Measurements from ENCODE around the gene RASA3. TPM values are rescaled to one million over a fixed set of nuclear protein-coding genes. Genes with fewer than 3 reads are reported as not detected.
"Not testable (repeated sequence)": the region's sequence is repeated elsewhere in the genome, so short reads cannot be mapped to it uniquely, and the experiment has no call there.

The RASA3 gene
- total RNA-seq, 5 donors from 2014 or later (not counting 1 experiment from before 2014, with no cell fraction given), result 223 to 267 (median 238) TPM

- ATAC-seq (replicated peaks in 1 of 4) (no peak), DNase-seq (no peak)
- H3K4me1 ChIP-seq (ENCODE audit: control insufficient read depth in 1 of 2, extremely low read depth in 1 of 2, insufficient read depth in 2 of 2, low read length in 2 of 2), result peaks cover 0 to 5% of the 10 kb centered on the region in 2 experiments
- POLR2A ChIA-PET, result interaction anchor here in 1 of 2 donors (0.5 kb wide), 1 partner anchor 195 kb away, joined by 4 read pairs; no protein-coding TSS in a partner anchor
- H3K27me3 ChIP-seq (replicated peaks in 1 of 2; ENCODE audit: control insufficient read depth in 2 of 2, extremely low read depth in 1 of 2, insufficient read depth in 2 of 2, low read length in 1 of 2), result no peaks in the 10 kb centered on the region
- H3K27ac ChIP-seq (ENCODE audit: low read length), result no peak overlapping the region
- H3K9me3 Mint-ChIP-seq, result no peaks in the 10 kb centered on the region
- H3K4me3 ChIP-seq (ENCODE audit: control insufficient read depth in 1 of 2, extremely low read depth in 1 of 2, low read length in 1 of 2), result no peak overlapping the region
- H3K9me3 ChIP-seq, result no peaks in the 10 kb centered on the region
- 100% methylated on average over 9 of the region's 21 CpGs for WGBS (ENCODE audit: insufficient coverage)
- H3K27ac Mint-ChIP-seq, result no peak overlapping the region
- peaks cover 50% of the 10 kb centered on the region for H3K36me3 Mint-ChIP-seq
- H3K36me3 ChIP-seq (ENCODE audit: control insufficient read depth in 2 of 2, extremely low read depth in 1 of 2, insufficient read depth in 1 of 2, low read length in 1 of 2), result peaks cover 17 to 75% of the 10 kb centered on the region in 2 donors
- H3K27me3 Mint-ChIP-seq, result no peaks in the 10 kb centered on the region
- CTCF ChIA-PET, result no interaction called here
- peaks cover 0 to 18% (median 8%) of the 10 kb centered on the region in 3 donors for H3K4me1 Mint-ChIP-seq
- H3K4me3 Mint-ChIP-seq, result no peak overlapping the region
Measured at GRCh38 chr13:113992276-113993005, 140.0 kb downstream of the RASA3 start.

GRCh38 chr13:113991676-113992179, 140.7 kb downstream of the RASA3 start:
- Histone ChIP-seq H3K4me1 (ENCODE audit: control insufficient read depth in 1 of 2, extremely low read depth in 1 of 2, insufficient read depth in 2 of 2, low read length in 2 of 2) (peaks cover 0 to 5% of the 10 kb centered on the region in 2 experiments), H3K27me3 (replicated peaks in 1 of 2; ENCODE audit: control insufficient read depth in 2 of 2, extremely low read depth in 1 of 2, insufficient read depth in 2 of 2, low read length in 1 of 2) (no peaks in the 10 kb centered on the region), H3K36me3 (ENCODE audit: control insufficient read depth in 2 of 2, extremely low read depth in 1 of 2, insufficient read depth in 1 of 2, low read length in 1 of 2) (peaks cover 17 to 68% of the 10 kb centered on the region in 2 donors), H3K4me3 (ENCODE audit: control insufficient read depth in 1 of 2, extremely low read depth in 1 of 2, low read length in 1 of 2) (no peak overlapping the region), H3K9me3 (no peaks in the 10 kb centered on the region), H3K27ac (ENCODE audit: low read length) (no peak overlapping the region)
- Mint-ChIP-seq H3K27me3 (no peaks in the 10 kb centered on the region), H3K36me3 (peaks cover 47% of the 10 kb centered on the region), H3K4me1 (peaks cover 0 to 18% (median 8%) of the 10 kb centered on the region in 3 donors), H3K27ac (no peak overlapping the region), H3K4me3 (no peak overlapping the region), H3K9me3 (no peaks in the 10 kb centered on the region)
- POLR2A ChIA-PET, result no interaction called here
- CTCF ChIA-PET, result no interaction called here
- ATAC-seq (replicated peaks in 1 of 4), result no peak
- WGBS (ENCODE audit: insufficient coverage), result 96% methylated on average over 11 of the region's 11 CpGs
- DNase-seq, result no peak

GRCh38 chr13:113991191-113991669, 141.2 kb downstream of the RASA3 start:
- ATAC-seq (replicated peaks in 1 of 4) (no peak), DNase-seq (no peak)
- H3K4me1 Mint-ChIP-seq, result peaks cover 0 to 18% (median 8%) of the 10 kb centered on the region in 3 donors
- POLR2A ChIA-PET, result no interaction called here
- peaks cover 47% of the 10 kb centered on the region for H3K36me3 Mint-ChIP-seq
- Histone ChIP-seq H3K4me3 (ENCODE audit: control insufficient read depth in 1 of 2, extremely low read depth in 1 of 2, low read length in 1 of 2) (no peak overlapping the region), H3K27ac (ENCODE audit: low read length) (no peak overlapping the region), H3K9me3 (no peaks in the 10 kb centered on the region), H3K36me3 (ENCODE audit: control insufficient read depth in 2 of 2, extremely low read depth in 1 of 2, insufficient read depth in 1 of 2, low read length in 1 of 2) (peaks cover 14 to 63% of the 10 kb centered on the region in 2 donors), H3K4me1 (ENCODE audit: control insufficient read depth in 1 of 2, extremely low read depth in 1 of 2, insufficient read depth in 2 of 2, low read length in 2 of 2) (peaks cover 0 to 5% of the 10 kb centered on the region in 2 experiments), H3K27me3 (replicated peaks in 1 of 2; ENCODE audit: control insufficient read depth in 2 of 2, extremely low read depth in 1 of 2, insufficient read depth in 2 of 2, low read length in 1 of 2) (no peaks in the 10 kb centered on the region)
- WGBS (ENCODE audit: insufficient coverage), result 98% methylated on average over 8 of the region's 10 CpGs
- H3K27me3 Mint-ChIP-seq, result no peaks in the 10 kb centered on the region
- CTCF ChIA-PET, result no interaction called here
- H3K9me3 Mint-ChIP-seq, result no peaks in the 10 kb centered on the region
- no peak overlapping the region for H3K27ac Mint-ChIP-seq
- no peak overlapping the region for H3K4me3 Mint-ChIP-seq

GRCh38 chr13:113990321-113990837, 142.0 kb downstream of the RASA3 start:
- Histone ChIP-seq H3K9me3 (no peaks in the 10 kb centered on the region), H3K4me3 (ENCODE audit: control insufficient read depth in 1 of 2, extremely low read depth in 1 of 2, low read length in 1 of 2) (no peak overlapping the region), H3K27ac (ENCODE audit: low read length) (no peak overlapping the region), H3K36me3 (ENCODE audit: control insufficient read depth in 2 of 2, extremely low read depth in 1 of 2, insufficient read depth in 1 of 2, low read length in 1 of 2) (peaks cover 12 to 59% of the 10 kb centered on the region in 2 donors), H3K27me3 (replicated peaks in 1 of 2; ENCODE audit: control insufficient read depth in 2 of 2, extremely low read depth in 1 of 2, insufficient read depth in 2 of 2, low read length in 1 of 2) (no peaks in the 10 kb centered on the region), H3K4me1 (ENCODE audit: control insufficient read depth in 1 of 2, extremely low read depth in 1 of 2, insufficient read depth in 2 of 2, low read length in 2 of 2) (peaks cover 0 to 5% of the 10 kb centered on the region in 2 experiments)
- WGBS (ENCODE audit: insufficient coverage), result 100% methylated on average over 5 of the region's 9 CpGs
- no peak overlapping the region for H3K4me3 Mint-ChIP-seq
- DNase-seq, result no peak
- H3K27ac Mint-ChIP-seq, result peak overlapping the region; percentile 39 to 44
- ATAC-seq (replicated peaks in 1 of 4), result no peak
- peaks cover 0 to 18% (median 8%) of the 10 kb centered on the region in 3 donors for H3K4me1 Mint-ChIP-seq
- CTCF ChIA-PET, result no interaction called here
- POLR2A ChIA-PET, result no interaction called here
- H3K36me3 Mint-ChIP-seq, result peaks cover 47% of the 10 kb centered on the region
- no peaks in the 10 kb centered on the region for H3K27me3 Mint-ChIP-seq
- H3K9me3 Mint-ChIP-seq, result no peaks in the 10 kb centered on the region

- Histone ChIP-seq H3K9me3 (no peaks in the 10 kb centered on the region), H3K4me3 (ENCODE audit: control insufficient read depth in 1 of 2, extremely low read depth in 1 of 2, low read length in 1 of 2) (no peak overlapping the region), H3K36me3 (ENCODE audit: control insufficient read depth in 2 of 2, extremely low read depth in 1 of 2, insufficient read depth in 1 of 2, low read length in 1 of 2) (peaks cover 8 to 53% of the 10 kb centered on the region in 2 donors), H3K27ac (ENCODE audit: low read length) (no peak overlapping the region), H3K4me1 (ENCODE audit: control insufficient read depth in 1 of 2, extremely low read depth in 1 of 2, insufficient read depth in 2 of 2, low read length in 2 of 2) (peaks cover 0 to 5% of the 10 kb centered on the region in 2 experiments), H3K27me3 (replicated peaks in 1 of 2; ENCODE audit: control insufficient read depth in 2 of 2, extremely low read depth in 1 of 2, insufficient read depth in 2 of 2, low read length in 1 of 2) (no peaks in the 10 kb centered on the region)
- ChIA-PET CTCF (no interaction called here), POLR2A (no interaction called here)
- H3K9me3 Mint-ChIP-seq, result no peaks in the 10 kb centered on the region
- peak overlapping the region in 1 of 2 donors; percentile 39 for H3K27ac Mint-ChIP-seq
- no peak overlapping the region for H3K4me3 Mint-ChIP-seq
- H3K27me3 Mint-ChIP-seq, result no peaks in the 10 kb centered on the region
- peaks cover 0 to 18% (median 8%) of the 10 kb centered on the region in 3 donors for H3K4me1 Mint-ChIP-seq
- 100% methylated on average over 1 of the region's 8 CpGs for WGBS (ENCODE audit: insufficient coverage)
- no peak for DNase-seq
- ATAC-seq (replicated peaks in 1 of 4), result no peak
- peaks cover 45% of the 10 kb centered on the region for H3K36me3 Mint-ChIP-seq
Measured at GRCh38 chr13:113989585-113990300, 142.7 kb downstream of the RASA3 start.

GRCh38 chr13:113988859-113989258, 143.6 kb downstream of the RASA3 start:
- ATAC-seq (replicated peaks in 1 of 4), result not testable (repeated sequence)
- H3K27ac Mint-ChIP-seq, result peak overlapping the region in 1 of 2 donors; percentile 39

More at GRCh38 chr13:113988859-113989258, 143.6 kb downstream of the RASA3 start:
- peaks cover 8 to 45% of the 10 kb centered on the region in 2 donors for H3K36me3 ChIP-seq (ENCODE audit: control insufficient read depth in 2 of 2, extremely low read depth in 1 of 2, insufficient read depth in 1 of 2, low read length in 1 of 2)
- H3K4me3 Mint-ChIP-seq; H3K27me3 ChIP-seq (replicated peaks in 1 of 2; ENCODE audit: control insufficient read depth in 2 of 2, extremely low read depth in 1 of 2, insufficient read depth in 2 of 2, low read length in 1 of 2); H3K27ac ChIP-seq (ENCODE audit: low read length); H3K9me3 Mint-ChIP-seq; CTCF ChIA-PET; H3K27me3 Mint-ChIP-seq; POLR2A ChIA-PET; H3K4me1 ChIP-seq (ENCODE audit: control insufficient read depth in 1 of 2, extremely low read depth in 1 of 2, insufficient read depth in 2 of 2, low read length in 2 of 2); H3K9me3 ChIP-seq; H3K4me3 ChIP-seq (ENCODE audit: control insufficient read depth in 1 of 2, extremely low read depth in 1 of 2, low read length in 1 of 2); DNase-seq: not testable (repeated sequence)
- peaks cover 0 to 18% (median 8%) of the 10 kb centered on the region in 3 donors for H3K4me1 Mint-ChIP-seq
- WGBS (ENCODE audit: insufficient coverage), result 98% methylated on average over 5 of the region's 6 CpGs
- H3K36me3 Mint-ChIP-seq, result peaks cover 40% of the 10 kb centered on the region
